ENCODE measurements around the gene PRPF39. TPM values are rescaled to one million over a fixed set of nuclear protein-coding genes. Genes with fewer than 3 reads are reported as not detected.

The PRPF39 gene
- total RNA-seq, 1 experiment from 2014 or later: 32.3 TPM

DNA sequence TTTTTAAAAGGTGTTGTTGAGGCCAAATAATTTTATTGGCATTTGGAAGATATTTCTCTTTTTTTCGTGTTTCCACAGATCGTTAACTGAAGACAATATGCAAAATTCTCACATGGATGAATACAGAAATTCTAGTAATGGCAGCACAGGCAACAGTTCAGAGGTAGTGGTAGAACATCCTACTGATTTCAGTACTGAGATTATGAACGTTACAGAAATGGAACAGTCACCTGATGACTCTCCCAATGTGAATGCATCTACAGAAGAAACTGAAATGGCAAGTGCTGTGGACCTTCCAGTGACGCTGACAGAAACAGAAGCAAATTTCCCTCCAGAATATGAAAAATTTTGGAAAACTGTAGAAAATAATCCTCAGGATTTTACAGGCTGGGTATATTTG lies 11.2 kb downstream of the PRPF39 start:
- TF ChIP-seq SOX15 (CRISPR knock-in tag; IDR thresholded peaks at IDR 0.05): no peak
- no peak for TF ChIP-seq ZNF232 (CRISPR knock-in tag; IDR thresholded peaks at IDR 0.05)
- 0 out of 2 replicates have a peak, but pooled peaks have one; percentile 46 for TF ChIP-seq ZNF317 (CRISPR knock-in tag; IDR thresholded peaks at IDR 0.05; ENCODE audit: borderline replicate concordance, low read depth)
- no peaks in the 10 kb centered on the region for H3K27me3 Mint-ChIP-seq (ENCODE audit: low read depth)
- peaks cover 40% of the 10 kb centered on the region for H3K36me3 Mint-ChIP-seq
- ChIA-PET CTCF (no interaction called here), POLR2A (no interaction called here)
- H3K4me1 Mint-ChIP-seq: no peaks in the 10 kb centered on the region
- no peak for ATAC-seq
- H3K9me3 Mint-ChIP-seq: no peaks in the 10 kb centered on the region
- no peak for DNase-seq (ENCODE audit: low spot score)
- H3K27ac Mint-ChIP-seq: no peak overlapping the region
- H3K4me3 Mint-ChIP-seq: no peak overlapping the region

DNA sequence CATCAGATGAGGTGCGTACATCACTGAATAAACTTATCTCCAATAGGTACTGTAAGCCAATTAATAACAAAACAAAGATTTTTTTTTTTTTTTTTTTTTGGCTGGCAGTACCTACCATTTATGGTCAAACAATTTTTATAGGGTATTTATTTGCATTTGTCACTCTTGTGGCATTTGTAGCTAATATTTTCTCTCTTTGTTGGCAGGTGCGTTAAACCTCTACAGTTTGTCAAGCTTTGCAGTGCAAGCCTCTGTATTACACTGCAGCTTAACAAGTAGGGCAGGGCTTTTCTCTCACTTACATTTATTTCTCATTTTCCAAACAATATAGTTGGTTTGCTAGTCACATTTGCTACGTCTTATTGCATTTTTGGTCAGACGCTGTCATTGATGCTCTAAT lies 12.3 kb downstream of the PRPF39 start:
- H3K36me3 Mint-ChIP-seq: peaks cover 49% of the 10 kb centered on the region
- ChIA-PET CTCF (no interaction called here), POLR2A (no interaction called here)
- H3K4me3 Mint-ChIP-seq: no peak overlapping the region
- no peak for ATAC-seq
- DNase-seq (ENCODE audit: low spot score): no peak
- no peaks in the 10 kb centered on the region for H3K9me3 Mint-ChIP-seq
- TF ChIP-seq, protein P1, sequence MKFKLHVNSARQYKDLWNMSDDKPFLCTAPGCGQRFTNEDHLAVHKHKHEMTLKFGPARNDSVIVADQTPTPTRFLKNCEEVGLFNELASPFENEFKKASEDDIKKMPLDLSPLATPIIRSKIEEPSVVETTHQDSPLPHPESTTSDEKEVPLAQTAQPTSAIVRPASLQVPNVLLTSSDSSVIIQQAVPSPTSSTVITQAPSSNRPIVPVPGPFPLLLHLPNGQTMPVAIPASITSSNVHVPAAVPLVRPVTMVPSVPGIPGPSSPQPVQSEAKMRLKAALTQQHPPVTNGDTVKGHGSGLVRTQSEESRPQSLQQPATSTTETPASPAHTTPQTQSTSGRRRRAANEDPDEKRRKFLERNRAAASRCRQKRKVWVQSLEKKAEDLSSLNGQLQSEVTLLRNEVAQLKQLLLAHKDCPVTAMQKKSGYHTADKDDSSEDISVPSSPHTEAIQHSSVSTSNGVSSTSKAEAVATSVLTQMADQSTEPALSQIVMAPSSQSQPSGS (CRISPR knock-in tag; IDR thresholded peaks at IDR 0.05; ENCODE audit: borderline replicate concordance, low read depth): no peak
- no peak for TF ChIP-seq ATF1 (CRISPR knock-in tag; IDR thresholded peaks at IDR 0.05)
- no peak overlapping the region for H3K27ac Mint-ChIP-seq
- H3K4me1 Mint-ChIP-seq: no peaks in the 10 kb centered on the region
- no peaks in the 10 kb centered on the region for H3K27me3 Mint-ChIP-seq (ENCODE audit: low read depth)

DNA sequence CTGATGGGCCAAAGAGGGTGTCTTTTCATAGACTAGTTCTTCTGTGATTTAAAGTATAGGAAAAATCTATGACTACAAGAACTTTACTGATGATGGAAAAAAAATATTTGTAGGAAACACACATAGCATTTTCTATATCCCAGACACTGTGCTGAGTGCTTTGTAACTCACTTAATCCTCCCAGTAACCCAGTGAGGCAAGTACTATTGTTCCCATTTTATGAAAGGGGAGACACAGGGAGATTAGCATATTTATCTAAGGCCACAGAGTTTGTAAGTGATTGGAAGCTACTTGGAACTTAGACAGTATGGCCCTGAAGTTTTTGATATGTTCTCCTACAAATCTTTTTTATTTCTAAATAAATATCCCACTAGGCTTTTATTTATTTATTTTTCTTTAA lies 19.9 kb downstream of the PRPF39 start:
- ChIA-PET POLR2A (no interaction called here), CTCF (no interaction called here)
- no peaks in the 10 kb centered on the region for H3K4me1 Mint-ChIP-seq
- peak overlapping the region; percentile 45; the same call in 1 of the 2 replicates for H3K27ac Mint-ChIP-seq
- peaks cover 63% of the 10 kb centered on the region for H3K36me3 Mint-ChIP-seq
- ATAC-seq: no peak
- no peaks in the 10 kb centered on the region for H3K9me3 Mint-ChIP-seq
- TF ChIP-seq ZNF138 (CRISPR knock-in tag; conservative IDR thresholded peaks at IDR 0.05) (no peak), SMAD3 (CRISPR knock-in tag; IDR thresholded peaks at IDR 0.05; ENCODE audit: borderline replicate concordance) (no peak), FOXJ3 (CRISPR knock-in tag; IDR thresholded peaks at IDR 0.05; ENCODE audit: borderline replicate concordance) (no peak)
- TF ChIP-seq, protein P2, sequence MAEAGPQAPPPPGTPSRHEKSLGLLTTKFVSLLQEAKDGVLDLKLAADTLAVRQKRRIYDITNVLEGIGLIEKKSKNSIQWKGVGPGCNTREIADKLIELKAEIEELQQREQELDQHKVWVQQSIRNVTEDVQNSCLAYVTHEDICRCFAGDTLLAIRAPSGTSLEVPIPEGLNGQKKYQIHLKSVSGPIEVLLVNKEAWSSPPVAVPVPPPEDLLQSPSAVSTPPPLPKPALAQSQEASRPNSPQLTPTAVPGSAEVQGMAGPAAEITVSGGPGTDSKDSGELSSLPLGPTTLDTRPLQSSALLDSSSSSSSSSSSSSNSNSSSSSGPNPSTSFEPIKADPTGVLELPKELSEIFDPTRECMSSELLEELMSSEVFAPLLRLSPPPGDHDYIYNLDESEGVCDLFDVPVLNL (CRISPR knock-in tag; IDR thresholded peaks at IDR 0.05; ENCODE audit: borderline replicate concordance, low read depth): no peak
- H3K4me3 Mint-ChIP-seq: no peak overlapping the region
- no peaks in the 10 kb centered on the region for H3K27me3 Mint-ChIP-seq (ENCODE audit: low read depth)
- no peak for DNase-seq (ENCODE audit: low spot score)

DNA sequence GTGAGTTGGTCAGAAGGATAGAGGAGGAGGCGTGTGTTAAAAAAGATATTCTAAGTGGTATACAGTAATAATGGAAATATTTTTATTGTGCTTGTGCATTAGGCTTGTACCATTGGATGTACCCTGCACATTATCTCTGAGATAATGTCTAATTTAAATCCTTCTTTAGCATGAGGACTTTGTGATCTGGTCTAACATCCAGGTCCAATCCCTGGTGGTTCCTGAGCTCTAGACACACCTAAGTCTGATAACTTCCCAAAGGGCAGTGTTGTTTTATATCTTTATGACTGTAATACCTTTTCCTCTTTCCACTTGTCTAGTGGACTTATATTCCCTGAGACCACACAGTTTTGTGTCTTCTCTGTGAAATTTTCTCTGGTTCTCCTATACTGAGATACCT lies 20.6 kb downstream of the PRPF39 start:
- Mint-ChIP-seq H3K36me3 (peaks cover 62% of the 10 kb centered on the region), H3K27me3 (ENCODE audit: low read depth) (no peaks in the 10 kb centered on the region), H3K4me1 (no peaks in the 10 kb centered on the region), H3K9me3 (no peaks in the 10 kb centered on the region), H3K4me3 (no peak overlapping the region), H3K27ac (no peak overlapping the region; the same call in 1 of the 2 replicates)
- DNase-seq (ENCODE audit: low spot score) (no peak), ATAC-seq (no peak)
- ChIA-PET CTCF (interaction anchor here (1.4 kb wide), 1 partner anchor 191 kb away, joined by 4 read pairs; no protein-coding TSS in a partner anchor), POLR2A (interaction anchor here (0.6 kb wide), 1 partner anchor 143 kb away, joined by 3 read pairs; the partner anchor contains the start of genes KLHL28 and TOGARAM1)
- TF ChIP-seq, protein P3, sequence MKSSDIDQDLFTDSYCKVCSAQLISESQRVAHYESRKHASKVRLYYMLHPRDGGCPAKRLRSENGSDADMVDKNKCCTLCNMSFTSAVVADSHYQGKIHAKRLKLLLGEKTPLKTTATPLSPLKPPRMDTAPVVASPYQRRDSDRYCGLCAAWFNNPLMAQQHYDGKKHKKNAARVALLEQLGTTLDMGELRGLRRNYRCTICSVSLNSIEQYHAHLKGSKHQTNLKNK (CRISPR knock-in tag; IDR thresholded peaks at IDR 0.05): no peak
- TF ChIP-seq GRHL2 (CRISPR knock-in tag; IDR thresholded peaks at IDR 0.05; ENCODE audit: insufficient replicate concordance, severe bottlenecking) (no peak), SMAD3 (CRISPR knock-in tag; IDR thresholded peaks at IDR 0.05; ENCODE audit: borderline replicate concordance) (no peak), TCF7 (CRISPR knock-in tag; IDR thresholded peaks at IDR 0.05; ENCODE audit: low read depth) (no peak), NFE2L1 (CRISPR knock-in tag; IDR thresholded peaks at IDR 0.05) (no peak), RORB (CRISPR knock-in tag; IDR thresholded peaks at IDR 0.05) (no peak), ZNF671 (CRISPR knock-in tag; IDR thresholded peaks at IDR 0.05) (no peak), ZNF138 (CRISPR knock-in tag; conservative IDR thresholded peaks at IDR 0.05) (no peak), ZNF416 (CRISPR knock-in tag; IDR thresholded peaks at IDR 0.05) (no peak), CBFB (CRISPR knock-in tag; IDR thresholded peaks at IDR 0.05; ENCODE audit: low read depth) (no peak), ZNF317 (CRISPR knock-in tag; IDR thresholded peaks at IDR 0.05; ENCODE audit: borderline replicate concordance, low read depth) (no peak)
- TF ChIP-seq, protein P4, sequence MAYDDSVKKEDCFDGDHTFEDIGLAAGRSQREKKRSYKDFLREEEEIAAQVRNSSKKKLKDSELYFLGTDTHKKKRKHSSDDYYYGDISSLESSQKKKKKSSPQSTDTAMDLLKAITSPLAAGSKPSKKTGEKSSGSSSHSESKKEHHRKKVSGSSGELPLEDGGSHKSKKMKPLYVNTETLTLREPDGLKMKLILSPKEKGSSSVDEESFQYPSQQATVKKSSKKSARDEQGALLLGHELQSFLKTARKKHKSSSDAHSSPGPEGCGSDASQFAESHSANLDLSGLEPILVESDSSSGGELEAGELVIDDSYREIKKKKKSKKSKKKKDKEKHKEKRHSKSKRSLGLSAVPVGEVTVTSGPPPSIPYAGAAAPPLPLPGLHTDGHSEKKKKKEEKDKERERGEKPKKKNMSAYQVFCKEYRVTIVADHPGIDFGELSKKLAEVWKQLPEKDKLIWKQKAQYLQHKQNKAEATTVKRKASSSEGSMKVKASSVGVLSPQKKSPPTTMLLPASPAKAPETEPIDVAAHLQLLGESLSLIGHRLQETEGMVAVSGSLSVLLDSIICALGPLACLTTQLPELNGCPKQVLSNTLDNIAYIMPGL (CRISPR knock-in tag; IDR thresholded peaks at IDR 0.05): no peak
- TF ChIP-seq, protein P5, sequence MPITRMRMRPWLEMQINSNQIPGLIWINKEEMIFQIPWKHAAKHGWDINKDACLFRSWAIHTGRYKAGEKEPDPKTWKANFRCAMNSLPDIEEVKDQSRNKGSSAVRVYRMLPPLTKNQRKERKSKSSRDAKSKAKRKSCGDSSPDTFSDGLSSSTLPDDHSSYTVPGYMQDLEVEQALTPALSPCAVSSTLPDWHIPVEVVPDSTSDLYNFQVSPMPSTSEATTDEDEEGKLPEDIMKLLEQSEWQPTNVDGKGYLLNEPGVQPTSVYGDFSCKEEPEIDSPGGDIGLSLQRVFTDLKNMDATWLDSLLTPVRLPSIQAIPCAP (CRISPR knock-in tag; IDR thresholded peaks at IDR 0.05): no peak
- TF ChIP-seq, protein P6, sequence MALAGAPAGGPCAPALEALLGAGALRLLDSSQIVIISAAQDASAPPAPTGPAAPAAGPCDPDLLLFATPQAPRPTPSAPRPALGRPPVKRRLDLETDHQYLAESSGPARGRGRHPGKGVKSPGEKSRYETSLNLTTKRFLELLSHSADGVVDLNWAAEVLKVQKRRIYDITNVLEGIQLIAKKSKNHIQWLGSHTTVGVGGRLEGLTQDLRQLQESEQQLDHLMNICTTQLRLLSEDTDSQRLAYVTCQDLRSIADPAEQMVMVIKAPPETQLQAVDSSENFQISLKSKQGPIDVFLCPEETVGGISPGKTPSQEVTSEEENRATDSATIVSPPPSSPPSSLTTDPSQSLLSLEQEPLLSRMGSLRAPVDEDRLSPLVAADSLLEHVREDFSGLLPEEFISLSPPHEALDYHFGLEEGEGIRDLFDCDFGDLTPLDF (CRISPR knock-in tag; IDR thresholded peaks at IDR 0.05): no peak
- TF ChIP-seq, protein P7, sequence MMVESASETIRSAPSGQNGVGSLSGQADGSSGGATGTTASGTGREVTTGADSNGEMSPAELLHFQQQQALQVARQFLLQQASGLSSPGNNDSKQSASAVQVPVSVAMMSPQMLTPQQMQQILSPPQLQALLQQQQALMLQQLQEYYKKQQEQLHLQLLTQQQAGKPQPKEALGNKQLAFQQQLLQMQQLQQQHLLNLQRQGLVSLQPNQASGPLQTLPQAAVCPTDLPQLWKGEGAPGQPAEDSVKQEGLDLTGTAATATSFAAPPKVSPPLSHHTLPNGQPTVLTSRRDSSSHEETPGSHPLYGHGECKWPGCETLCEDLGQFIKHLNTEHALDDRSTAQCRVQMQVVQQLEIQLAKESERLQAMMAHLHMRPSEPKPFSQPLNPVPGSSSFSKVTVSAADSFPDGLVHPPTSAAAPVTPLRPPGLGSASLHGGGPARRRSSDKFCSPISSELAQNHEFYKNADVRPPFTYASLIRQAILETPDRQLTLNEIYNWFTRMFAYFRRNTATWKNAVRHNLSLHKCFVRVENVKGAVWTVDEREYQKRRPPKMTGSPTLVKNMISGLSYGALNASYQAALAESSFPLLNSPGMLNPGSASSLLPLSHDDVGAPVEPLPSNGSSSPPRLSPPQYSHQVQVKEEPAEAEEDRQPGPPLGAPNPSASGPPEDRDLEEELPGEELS (CRISPR knock-in tag; IDR thresholded peaks at IDR 0.05): no peak
